GM12878 (cell line): ENCODE results near the gene BCHE. TPM values are rescaled to one million over a fixed set of nuclear protein-coding genes. Genes with fewer than 3 reads are reported as not detected.

Source experiments
- ATAC-seq: fragments of 200-7000 bp; cut with Tn5 transposase; 3 replicates; pipeline ENCODE4 v1.9.1; 2020; ENCODE audit warnings: mild to moderate bottlenecking, moderate library complexity
- BruUV-seq: library from RNA; stranded (reverse); fragments of 400-500 nt; replicated peaks from 2 replicates; lab custom pipeline; 2021; lab: Mats Ljungman, UMichigan
- CTCF ChIA-PET: fragments of 300-600 bp; sonication (Branson Sonifier 250); formaldehyde crosslinking; extraction: SDS; loops from one replicate; lab custom pipeline; 2021; ENCODE audit warnings: inconsistent platforms; lab: Yijun Ruan, JAX
- POLR2A ChIA-PET: fragments of 350-600 bp; formaldehyde crosslinking; extraction: SDS; loops from one replicate; lab custom pipeline; 2021; ENCODE audit warnings: inconsistent platforms; lab: Charles Lee
- RAD21 ChIA-PET: fragments of 300-600 bp; sonication (Branson Sonifier 250); formaldehyde crosslinking; loops from one replicate; lab custom pipeline; 2023; ENCODE audit warnings: antibody characterized with exemption; ENCODE audit not compliant: unreplicated experiment; lab: Charles Lee
- SMC1A ChIA-PET: fragments of 300-600 bp; sonication (Branson Sonifier 250); formaldehyde crosslinking; loops from one replicate; lab custom pipeline; 2023; ENCODE audit not compliant: unreplicated experiment, uncharacterized antibody; lab: Charles Lee
- DNase-seq: peaks from one replicate; pipeline ENCODE4 v3.0.0-alpha.2; 2011; ENCODE audit warnings: low read depth, low spot score
- FAIRE-seq: peaks from 3 replicates; lab custom pipeline; 2011; peaks lifted over from hg19 to GRCh38; lab: Jason Lieb, UNC
- H2AFZ ChIP-seq: 2 replicates; pipeline ENCODE4 v1.6.0; 2011; ENCODE audit warnings: low read depth, low read length, control low read depth; ENCODE audit not compliant: control insufficient read depth
- H3K27ac ChIP-seq: 2 replicates; pipeline ENCODE4 v1.5.1; 2011; ENCODE audit warnings: control low read depth; ENCODE audit not compliant: control insufficient read depth, insufficient read depth
- H3K27me3 ChIP-seq, 2 experiments: replicated peaks in 1 of 2; 2 replicates each; pipeline versions ENCODE4 v1.6.0 to v1.6.1; 2011; ENCODE audit warnings: low read length in 1 of 2; ENCODE audit not compliant: control insufficient read depth in 2 of 2, insufficient read depth in 2 of 2
- H3K36me3 ChIP-seq, 2 experiments: 2 replicates each; pipeline ENCODE4 v1.5.1; 2011; ENCODE audit warnings: low read length in 1 of 2; ENCODE audit not compliant: control insufficient read depth in 2 of 2, insufficient read depth in 2 of 2
- H3K4me1 ChIP-seq: 2 replicates; pipeline ENCODE4 v1.6.1; 2011; ENCODE audit warnings: mild to moderate bottlenecking, low read length, moderate library complexity, mixed read lengths; ENCODE audit not compliant: control insufficient read depth, insufficient read depth
- H3K4me2 ChIP-seq: 2 replicates; pipeline ENCODE4 v1.6.0; 2011; ENCODE audit warnings: control low read depth; ENCODE audit not compliant: control insufficient read depth, insufficient read depth
- H3K4me3 ChIP-seq: fragments of 200-600 bp; sonication (generic); 2 replicates; pipeline ENCODE4 v1.5.1; 2016
- H3K79me2 ChIP-seq: 2 replicates; pipeline ENCODE4 v1.6.0; 2011; ENCODE audit warnings: low read length; ENCODE audit not compliant: control insufficient read depth, insufficient read depth
- H3K9ac ChIP-seq: 2 replicates; pipeline ENCODE4 v1.8.0; 2011; ENCODE audit warnings: low read length, control low read depth, mixed read lengths; ENCODE audit not compliant: control insufficient read depth, insufficient read depth
- H3K9me3 ChIP-seq: replicated peaks from 3 replicates; pipeline ENCODE4 v1.5.1; 2011; ENCODE audit warnings: mild to moderate bottlenecking, low read length; ENCODE audit not compliant: control insufficient read depth, insufficient read depth
- H4K20me1 ChIP-seq: 2 replicates; pipeline ENCODE4 v1.6.0; 2011; ENCODE audit not compliant: control insufficient read depth, insufficient read depth
- CEBPB ChIP-seq, 2 experiments: fragments of 150-350 bp in 1 of 2; IDR thresholded peaks; 2 replicates each; pipeline ENCODE4 v1.6.1; 2012 to 2014; ENCODE audit warnings: low read depth in 2 of 2, low read length in 2 of 2, borderline replicate concordance in 1 of 2, inconsistent platforms in 1 of 2
- CUX1 ChIP-seq: IDR thresholded peaks from 2 replicates; pipeline ENCODE4 v1.6.1; 2012; ENCODE audit warnings: improper control_type of control experiment, low read depth, low read length; ENCODE audit not compliant: insufficient replicate concordance
- NFXL1 ChIP-seq: fragments of 450-650 bp; IDR thresholded peaks from 2 replicates; pipeline ENCODE4 v1.6.1; 2017; ENCODE audit warnings: antibody characterized with exemption, mild to moderate bottlenecking, borderline replicate concordance
- RELB ChIP-seq: fragments of 450-650 bp; IDR thresholded peaks from 2 replicates; pipeline ENCODE4 v1.6.1; 2017; ENCODE audit warnings: low read depth, mild to moderate bottlenecking, moderate library complexity
- SREBF2 ChIP-seq: IDR thresholded peaks from 2 replicates; pipeline ENCODE4 v1.6.1; 2012; ENCODE audit warnings: mild to moderate bottlenecking, low read length
- WGBS: methylation state at CpG from one replicate; pipeline ENCODE4 v1.1.6; 2016; ENCODE audit warnings: low lambda C conversion rate; ENCODE audit not compliant: insufficient replicate concordance, insufficient coverage; ENCODE audit errors: missing lambda C conversion rate; 5-methylcytosine and 5-hydroxymethylcytosine counted together
- in situ Hi-C: fragments of 300-500 bp; cut with MboI; formaldehyde crosslinking; loops from 9 replicates; pipeline ENCODE4 v1.14.3; 2018; ENCODE audit warnings: mixed read lengths
- intact Hi-C: fragments of 100-400 bp; cut with micrococcal nuclease; formaldehyde crosslinking; loops from one replicate; pipeline ENCODE4 v1.14.2; 2022; ENCODE audit not compliant: unreplicated experiment
- polyA plus RNA-seq, 11 experiments: library from polyadenylated mRNA; depleted of rRNA in 4 of 11; unstranded in 6 of 11; stranded (reverse) in 5 of 11; fragments of >200 nt; fragmentation: Nextera tagmentation in 4 of 11; fragmentation: Illumina TruSeq in 1 of 11; extraction: Ambion mirVana in 4 of 11; extraction: Trizol in 1 of 11; gene quantifications; 1 replicate in 1 of 11; 2 replicates in 10 of 11; pipeline versions ENCODE4 v1.2.1 to v1.2.3, GENCODE V29; 2011 to 2016; ENCODE audit warnings: inconsistent platforms in 2 of 11, missing spikeins in 2 of 11, low read depth in 1 of 11
- total RNA-seq, 4 experiments: library from RNA; depleted of rRNA in 3 of 4; stranded (reverse); fragments of >200 nt in 3 of 4; fragmentation: Illumina TruSeq in 1 of 4; extraction: Trizol in 1 of 4; gene quantifications; 2 replicates each; pipeline versions ENCODE4 v1.2.1 to v1.2.3, GENCODE V29; 2013 to 2021

The BCHE gene
- total and polyA plus RNA-seq, 10 of the 15 experiments (the other 5 are each of a cell fraction or from before 2014, with no cell fraction given), result 16.8 to 233 (median 29.3) TPM

GRCh38 chr3:165846056-165846455 lies 8.8 kb upstream of the BCHE start:
- CTCF ChIA-PET, result interaction anchor here (0.6 to 2.7 kb wide), 4 partner anchors 8 to 150 kb away, joined by 3 to 16 read pairs (median 3); no protein-coding TSS in a partner anchor
- TF ChIP-seq NFXL1 (no peak), CUX1 (no peak), CEBPB (IDR thresholded peaks at IDR 0.05; ENCODE audit: borderline replicate concordance in 1 of 2, low read depth in 2 of 2, low read length in 2 of 2) (no peak), RELB (no peak), SREBF2 (no peak)
- Histone ChIP-seq H3K27me3 (no peaks in the 10 kb centered on the region), H3K4me3 (no peak overlapping the region), H2AFZ (no peak overlapping the region), H3K4me2 (no peak overlapping the region), H3K36me3 (no peaks in the 10 kb centered on the region), H3K4me1 (no peaks in the 10 kb centered on the region), H3K9ac (no peak overlapping the region), H3K9me3 (no peaks in the 10 kb centered on the region), H3K27ac (no peak overlapping the region), H3K79me2 (no peaks in the 10 kb centered on the region), H4K20me1 (no peaks in the 10 kb centered on the region)
- ATAC-seq (peak; percentile 1; the same call in 1 of the 3 replicates), DNase-seq (no peak), FAIRE-seq (no peak)
- POLR2A ChIA-PET, result no interaction called here
- in situ Hi-C loops, result no loop called here
- intact Hi-C loops, result no loop called here
- no TSS peak for BruUV-seq
- 2% methylated on average over 6 of the region's 6 CpGs for whole genome bisulfite sequencing
- SMC1A ChIA-PET, result interaction anchor here (1.0 to 1.6 kb wide), 7 partner anchors 9 to 506 kb away, joined by 3 to 6 read pairs (median 3); partner anchors contain the start of gene BCHE
- RAD21 ChIA-PET, result interaction anchor here (0.6 to 3.5 kb wide), 9 partner anchors 9 to 207 kb away, joined by 3 to 21 read pairs (median 3); partner anchors contain the start of gene BCHE
